C1 segment of cervical spinal cord (tissue), 14 donors: Measurements from ENCODE around the gene KCNQ1OT1.

Experiments
- DNase-seq, 14 donors: peaks; one replicate each; lab custom pipeline; 2025; lab: John Stamatoyannopoulos, UW

Gene KCNQ1OT1

DNA sequence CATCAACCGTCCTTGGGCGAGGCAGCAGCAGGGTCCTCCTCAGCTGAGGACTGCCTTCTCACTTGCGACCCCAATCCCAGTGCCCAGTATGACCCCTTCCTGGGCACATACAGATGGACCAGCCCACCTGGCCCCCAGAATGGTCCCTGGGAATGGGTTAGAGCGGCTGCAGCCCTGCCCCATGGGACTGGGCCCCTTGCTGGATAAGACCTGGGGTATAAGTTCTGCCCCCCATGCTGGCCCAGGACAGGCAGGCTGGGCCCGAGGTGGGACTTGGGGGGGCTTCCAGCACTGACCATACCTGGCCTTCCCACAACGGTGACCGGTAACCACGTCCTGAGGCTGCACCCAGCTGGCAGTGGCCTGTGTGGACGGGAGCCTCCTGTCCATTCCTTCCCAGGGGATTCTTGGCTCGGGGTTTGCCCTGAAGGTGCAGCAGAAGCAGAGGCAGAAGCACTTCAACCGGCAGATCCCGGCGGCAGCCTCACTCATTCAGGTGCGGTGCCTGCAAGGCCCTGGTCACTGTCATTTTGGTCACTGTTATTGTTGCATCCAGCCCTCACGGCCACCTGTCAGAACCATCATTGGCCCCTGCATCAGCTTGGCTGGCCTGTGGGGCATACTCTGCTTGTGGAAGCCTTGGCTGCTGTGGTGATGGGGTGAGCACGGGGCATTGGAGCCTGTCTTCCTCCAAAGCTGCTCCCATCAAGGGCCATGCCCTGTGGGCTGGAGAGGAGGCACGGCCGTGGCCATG is 114.8 kb downstream of the KCNQ1OT1 start:
- no peak for DNase-seq

DNA sequence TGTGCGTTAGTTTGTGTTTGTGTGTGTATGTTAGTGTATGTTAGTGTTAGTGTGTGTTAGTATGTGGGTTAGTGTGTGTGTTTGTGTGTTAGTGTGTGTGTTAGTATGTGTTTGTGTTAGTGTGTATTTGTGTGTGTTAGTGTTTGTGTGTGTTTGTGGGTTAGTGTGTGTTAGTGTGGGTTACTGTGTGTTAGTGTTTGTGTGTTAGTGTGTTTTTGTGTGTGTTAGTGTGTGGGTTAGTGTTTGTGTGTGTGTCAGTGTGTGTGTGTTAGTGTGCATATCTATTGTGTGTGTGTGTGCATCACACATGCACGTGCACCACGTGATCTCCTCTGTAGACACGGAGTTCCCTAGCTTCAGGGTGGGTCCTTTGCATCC is 115.4 kb downstream of the KCNQ1OT1 start:
- DNase-seq: no peak

DNA sequence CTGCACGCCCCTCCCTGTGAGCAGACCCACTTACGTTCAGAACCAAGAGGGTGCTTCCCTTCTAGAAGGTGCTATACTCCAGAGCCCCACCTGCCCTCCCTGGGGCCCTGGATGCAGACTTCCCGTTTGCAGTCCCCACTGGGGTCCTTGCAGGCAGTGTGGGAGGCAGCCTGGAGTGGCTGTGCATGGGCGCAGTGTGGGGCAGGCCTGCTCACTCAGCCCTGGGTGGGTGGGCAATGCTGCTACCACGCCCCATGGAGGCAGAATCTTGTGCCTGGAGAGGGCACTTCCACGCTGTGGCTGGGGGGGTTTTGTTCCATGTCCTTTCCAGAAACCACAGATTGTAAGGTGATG is 116.2 kb downstream of the KCNQ1OT1 start:
- DNase-seq: no peak

DNA sequence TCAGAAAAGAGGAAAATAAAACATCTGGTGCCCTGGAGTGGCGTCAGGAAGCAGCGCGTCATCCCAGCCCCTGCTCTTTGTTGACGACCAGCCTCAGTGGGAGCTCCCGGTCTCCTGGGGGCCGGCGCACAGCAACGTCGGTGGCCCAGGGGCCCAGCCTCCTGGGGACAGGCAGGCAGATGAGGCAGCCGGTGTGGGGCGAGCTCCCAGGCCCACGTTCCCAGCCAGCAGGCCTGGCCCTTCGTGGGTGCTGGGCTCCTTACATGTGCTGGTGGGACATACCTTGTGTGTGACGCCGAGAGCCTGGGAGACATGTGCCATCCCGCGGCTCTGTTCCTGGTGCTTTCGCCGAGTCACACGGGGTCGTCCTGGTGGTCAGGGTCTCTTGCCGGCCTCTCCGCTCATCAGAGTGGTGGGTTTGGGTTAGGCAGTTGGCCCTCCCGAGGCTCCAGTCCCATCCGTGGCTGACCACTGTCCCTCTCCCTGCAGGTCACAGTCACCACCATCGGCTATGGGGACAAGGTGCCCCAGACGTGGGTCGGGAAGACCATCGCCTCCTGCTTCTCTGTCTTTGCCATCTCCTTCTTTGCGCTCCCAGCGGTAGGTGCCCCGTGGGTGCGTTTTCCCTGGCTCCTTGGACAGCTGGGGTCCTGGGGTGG is 116.7 kb downstream of the KCNQ1OT1 start:
- no peak for DNase-seq

DNA sequence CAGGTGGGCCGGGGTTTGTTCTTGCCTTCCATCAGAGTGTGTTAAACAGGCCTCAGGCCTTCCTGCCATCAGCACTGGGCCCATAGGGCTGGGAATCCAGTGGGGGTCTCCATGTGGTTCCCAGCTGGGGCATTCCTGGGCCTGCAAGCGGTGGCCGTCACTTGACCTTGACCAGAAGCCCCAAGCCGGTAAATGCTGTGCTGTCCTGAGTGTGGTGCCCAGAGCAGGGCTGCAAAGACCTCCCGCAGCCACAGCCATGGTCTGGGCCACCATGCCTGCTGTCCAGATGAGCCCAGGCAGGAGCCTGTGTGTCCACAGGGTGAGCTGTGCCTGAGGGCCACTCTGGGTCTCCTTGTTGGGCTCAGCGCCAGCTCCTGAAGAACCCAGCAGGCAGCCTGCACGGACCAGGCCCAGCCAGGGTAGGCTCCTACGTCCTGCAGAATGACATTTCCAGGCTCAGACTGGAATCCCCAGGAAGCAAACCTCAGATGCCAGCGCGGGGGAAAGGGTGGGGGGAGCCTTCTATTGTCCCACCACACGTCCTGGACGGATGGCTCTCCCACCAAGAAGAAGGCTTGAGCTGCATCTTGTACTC is 117.3 kb downstream of the KCNQ1OT1 start:
- no peak for DNase-seq

DNA sequence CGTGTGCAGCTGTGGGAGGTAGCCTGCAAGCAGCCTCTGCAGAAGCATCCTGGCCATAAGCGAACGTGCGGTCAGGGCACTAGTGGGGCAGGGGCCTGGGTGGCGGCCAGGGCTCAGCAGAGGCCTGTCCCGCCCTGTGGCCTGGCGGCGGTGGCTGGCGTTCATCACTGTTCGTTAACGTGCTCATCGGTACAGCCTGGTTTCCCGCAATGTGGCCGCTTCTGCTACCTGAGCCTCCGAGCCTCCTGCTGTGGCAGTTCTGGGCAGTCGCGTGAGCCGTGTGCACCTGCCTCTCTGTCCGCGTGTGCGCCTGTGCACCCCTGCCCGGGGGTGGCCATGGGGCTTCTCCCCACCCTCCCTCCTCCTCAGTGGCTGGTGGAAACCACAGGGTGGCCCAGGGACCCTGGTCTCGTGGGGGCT is 117.9 kb downstream of the KCNQ1OT1 start:
- no peak for DNase-seq

DNA sequence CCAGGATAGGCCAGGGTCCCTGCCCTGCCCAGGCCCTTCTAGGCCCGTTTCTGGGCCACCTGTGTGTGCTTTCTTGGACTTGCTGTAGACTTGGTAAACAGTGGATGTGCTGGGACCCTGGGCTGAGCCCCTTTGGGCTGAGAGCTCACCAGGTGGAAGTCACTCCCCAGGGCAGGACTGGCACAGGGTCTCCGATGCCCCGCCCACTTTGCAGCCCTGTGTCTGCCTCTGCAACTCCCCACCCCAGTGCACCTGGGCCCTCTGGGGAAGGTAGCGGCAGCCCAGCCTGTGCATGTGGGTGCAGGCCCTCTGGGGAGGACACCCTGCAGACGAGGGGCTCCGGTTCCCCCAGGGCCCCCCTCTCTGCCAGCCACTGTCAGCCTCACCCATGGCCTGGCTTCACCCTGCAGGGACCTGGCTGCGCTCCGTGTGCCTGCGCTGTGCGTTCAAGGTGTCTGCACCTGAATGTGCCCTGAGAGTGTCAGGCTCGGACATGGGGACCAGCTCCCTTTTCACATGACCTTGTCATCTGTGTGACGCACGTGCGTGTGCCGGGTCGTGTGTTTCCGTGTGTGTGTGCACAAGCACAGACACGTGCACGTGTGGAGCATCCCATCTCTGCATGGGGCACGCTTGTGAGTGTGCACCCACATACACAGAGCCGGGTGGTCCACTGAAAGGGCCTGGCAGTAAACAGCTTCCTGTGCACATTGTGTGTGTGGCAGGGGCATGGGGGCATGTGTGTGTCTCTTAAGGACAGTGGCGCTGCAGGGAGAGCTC is 118.5 kb downstream of the KCNQ1OT1 start:
- no peak for DNase-seq

DNA sequence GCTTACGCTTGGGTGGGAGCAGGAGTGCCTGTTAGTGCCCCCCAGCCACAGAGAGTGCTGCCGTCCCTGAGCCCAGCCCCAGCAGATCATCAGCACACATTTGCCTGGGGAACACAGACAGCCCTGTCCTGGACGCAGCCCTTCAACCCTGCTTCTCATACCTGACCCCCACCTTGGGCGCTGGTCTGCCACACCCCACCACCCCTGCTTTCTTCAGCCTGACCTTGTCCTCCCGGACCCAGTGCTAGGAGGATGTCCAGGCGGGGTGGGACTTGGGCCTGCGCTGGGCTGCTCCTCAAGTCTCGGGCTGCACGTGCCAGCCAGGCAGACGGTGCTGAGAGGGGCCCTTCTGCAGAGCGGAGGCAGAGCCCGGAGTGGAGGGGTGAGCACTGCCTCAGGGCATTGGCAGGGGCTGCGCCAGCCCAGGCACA is 119.2 kb downstream of the KCNQ1OT1 start:
- no peak for DNase-seq

DNA sequence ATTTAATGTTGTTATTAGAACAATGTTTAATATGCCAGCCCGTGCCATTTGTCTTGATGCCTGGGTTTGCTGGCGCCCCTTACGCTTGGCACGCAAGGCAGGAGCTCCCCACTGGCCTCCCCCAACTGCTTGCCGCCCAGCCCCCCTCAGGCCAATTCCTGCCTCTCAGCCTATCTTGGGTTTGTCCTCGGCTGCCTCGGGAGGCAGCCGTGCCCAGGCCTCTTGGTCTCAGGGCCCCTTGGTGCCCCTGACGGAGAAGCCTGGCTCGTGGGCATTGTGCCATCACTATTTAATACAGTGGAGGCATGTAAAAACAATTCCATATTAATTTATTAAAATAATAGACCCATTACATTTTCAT is 119.8 kb downstream of the KCNQ1OT1 start:
- DNase-seq: no peak

DNA sequence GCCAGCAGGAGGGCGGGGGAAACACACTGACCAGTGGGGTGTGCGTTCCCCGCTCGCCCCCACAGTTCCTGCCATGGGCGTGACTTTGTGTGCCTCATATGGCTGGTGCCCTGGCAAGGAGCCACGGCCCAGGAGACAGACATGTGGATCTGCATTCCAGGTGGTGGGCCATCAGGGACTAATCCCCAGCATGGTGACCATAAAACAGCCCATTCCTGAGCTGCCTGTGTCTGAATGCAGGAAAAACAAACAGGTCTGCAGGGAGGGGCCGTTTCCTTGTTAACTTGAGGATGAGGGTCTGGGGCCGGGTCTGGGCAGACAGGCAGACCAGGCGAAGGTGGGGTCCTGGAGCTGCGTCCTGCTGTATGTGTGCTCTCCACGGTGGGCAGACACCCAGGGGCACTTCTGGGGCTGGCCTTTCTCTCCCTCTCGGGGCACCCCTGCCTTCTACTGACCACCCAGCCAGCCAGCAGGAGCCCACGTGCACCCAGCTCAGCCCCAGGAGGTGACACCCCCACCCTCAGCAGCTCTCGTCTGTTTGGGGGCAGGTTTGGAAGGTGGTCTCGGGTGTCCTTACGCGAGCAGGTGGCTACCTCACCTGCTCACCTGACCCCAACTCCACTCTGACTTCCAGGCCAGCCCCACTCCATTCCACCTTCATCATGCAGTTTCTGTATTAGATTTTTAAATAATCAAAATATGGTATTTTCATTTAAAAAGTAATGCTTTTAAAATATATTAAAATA is 120.3 kb downstream of the KCNQ1OT1 start:
- DNase-seq: no peak

DNA sequence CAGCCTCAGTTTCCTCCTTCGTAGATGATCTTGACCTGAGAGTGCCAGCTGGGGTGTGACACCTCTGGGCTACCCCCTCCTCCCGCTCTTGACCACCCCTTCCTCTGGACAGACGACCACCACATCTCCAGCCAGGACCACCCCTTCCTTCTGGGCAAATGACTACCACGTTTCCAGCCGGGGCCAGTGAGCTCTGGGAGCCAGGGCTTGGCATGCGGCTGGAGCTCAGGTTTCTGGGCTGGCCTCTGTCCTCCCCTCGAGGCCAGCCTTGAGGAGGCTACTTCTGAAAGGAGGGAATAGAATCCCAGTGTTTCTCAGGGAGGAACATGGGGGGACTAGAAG is 120.9 kb downstream of the KCNQ1OT1 start:
- DNase-seq: no peak

DNA sequence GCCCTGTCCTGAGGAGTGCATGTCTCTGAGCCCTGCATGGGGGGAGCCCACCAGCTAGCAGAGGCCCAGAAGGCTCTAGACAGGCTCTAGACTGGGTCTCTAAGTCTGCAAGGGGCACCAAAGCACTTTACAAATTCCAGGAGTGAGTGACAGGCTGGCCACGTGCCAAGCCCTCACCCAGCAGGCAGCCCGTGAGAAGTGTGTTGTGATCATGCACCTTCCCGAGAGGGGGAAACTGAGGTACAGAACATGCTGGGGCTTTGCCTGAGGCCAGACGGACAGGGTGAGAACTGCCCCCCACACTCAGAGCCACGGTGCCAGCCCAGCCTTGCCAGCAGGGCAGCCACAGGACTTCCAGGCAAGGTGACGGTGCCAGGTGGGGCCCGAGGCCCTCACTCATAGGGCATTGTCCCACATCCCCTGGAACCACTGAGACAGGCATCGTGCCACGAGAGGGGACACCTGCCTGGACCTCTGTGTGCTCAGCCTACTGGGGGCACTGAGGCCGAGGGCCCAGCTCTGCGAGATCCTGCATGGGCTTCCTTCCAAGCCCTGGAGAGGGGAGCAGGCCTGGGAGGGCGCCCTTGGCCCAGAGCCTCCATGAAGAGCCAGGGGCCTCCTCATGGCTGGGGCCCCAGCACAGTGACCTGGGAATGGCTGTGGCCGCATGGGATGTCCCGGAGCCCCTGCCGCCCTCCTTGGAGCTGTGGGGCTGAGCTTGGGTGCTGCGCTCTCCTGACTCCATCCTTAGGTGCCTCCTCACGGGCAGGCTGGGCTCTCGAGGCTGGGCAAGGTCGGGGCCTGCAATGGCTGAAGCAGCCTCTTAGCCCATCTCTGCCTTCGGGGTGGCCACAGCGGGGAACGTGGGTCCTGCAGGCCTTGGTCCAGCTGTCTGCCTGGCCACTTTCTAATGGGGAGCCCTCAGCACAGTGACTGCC is 121.5 kb downstream of the KCNQ1OT1 start:
- no peak for DNase-seq

DNA sequence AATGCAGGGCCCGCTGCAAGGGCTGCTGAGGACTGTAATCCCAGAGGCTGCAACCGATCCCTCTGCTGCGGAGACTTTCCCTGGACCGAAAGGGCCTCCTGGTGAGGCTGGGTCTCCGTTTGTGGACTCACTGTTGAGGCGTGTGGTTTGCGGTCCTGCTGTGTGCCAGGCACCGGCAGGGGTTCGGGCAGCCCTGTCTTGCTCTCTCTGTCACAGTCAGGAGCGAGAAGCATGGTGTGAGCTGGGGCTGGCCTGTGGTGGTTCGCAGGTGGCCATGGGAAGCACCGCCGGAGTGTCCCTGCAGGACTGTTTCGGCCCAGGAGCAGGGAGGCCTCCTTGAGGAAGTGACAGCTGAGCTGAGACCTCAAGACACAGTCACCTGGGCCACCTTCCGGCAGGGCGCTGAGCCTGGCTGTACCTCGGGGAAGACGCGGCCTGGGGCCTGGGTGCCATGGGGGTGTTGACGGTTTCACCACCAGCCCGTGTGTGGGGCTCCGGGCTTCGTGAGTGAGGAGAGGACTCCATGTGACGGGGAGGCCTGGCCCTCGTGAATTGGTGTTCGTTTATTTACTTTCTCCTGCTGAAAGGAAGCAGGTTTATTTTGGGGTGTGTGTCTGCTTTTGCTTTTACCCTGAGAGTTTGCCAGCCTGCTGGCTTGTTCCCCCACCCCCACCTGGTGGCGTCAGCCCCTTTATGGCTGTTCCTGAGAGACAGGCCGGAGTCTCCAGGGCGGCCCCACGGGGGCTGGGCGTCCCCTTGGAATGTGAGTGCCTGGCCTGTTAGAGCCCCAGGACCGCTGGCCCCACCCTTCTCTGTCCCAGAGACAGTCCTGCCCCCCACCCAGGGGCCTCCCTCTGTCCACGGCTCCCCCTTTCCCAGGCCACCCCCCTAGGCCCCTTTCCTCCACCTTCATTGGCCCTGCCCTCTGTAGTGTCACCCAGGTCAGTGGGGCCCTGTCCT is 122.5 kb downstream of the KCNQ1OT1 start:
- no peak for DNase-seq

DNA sequence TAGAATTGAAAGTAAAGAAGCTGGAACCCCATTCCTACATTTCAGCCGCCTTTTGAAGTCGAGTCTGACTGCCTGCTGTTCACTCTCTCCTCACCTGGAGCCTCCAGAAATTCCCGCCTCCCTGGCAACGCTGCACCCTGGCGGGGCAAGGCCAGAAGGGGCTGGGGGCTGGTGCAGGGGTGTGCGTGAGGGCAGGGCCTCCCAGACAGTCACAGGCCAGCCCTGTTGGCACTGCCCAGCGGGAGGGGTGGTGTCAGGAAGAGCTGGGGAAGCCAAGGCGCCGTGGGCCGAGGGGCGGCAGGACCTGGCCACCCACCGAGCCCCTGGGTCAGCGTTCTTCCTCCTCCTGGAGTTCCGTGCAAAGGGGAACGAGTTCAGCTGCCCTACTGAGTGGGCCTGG is 123.2 kb downstream of the KCNQ1OT1 start:
- DNase-seq: no peak

DNA sequence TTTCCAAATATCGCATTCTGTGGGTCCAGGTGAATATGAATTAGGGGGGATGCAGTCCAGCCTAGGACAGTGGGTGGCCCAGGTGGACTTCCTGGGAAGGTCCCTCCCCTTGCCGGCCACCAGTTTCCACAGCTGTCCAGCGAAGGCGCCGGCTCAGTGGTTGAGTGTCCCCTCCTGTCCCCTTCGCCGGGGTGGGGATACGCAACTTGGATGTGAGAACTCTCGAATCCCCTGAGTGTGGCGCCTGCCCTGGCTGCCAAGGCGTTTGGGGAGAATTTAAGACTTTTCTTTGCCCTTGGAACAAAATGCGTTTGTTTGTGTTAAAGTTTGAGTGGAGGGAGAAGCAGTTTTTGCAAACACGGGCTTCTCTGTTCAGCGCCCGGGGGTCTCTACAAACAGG is 123.7 kb downstream of the KCNQ1OT1 start:
- DNase-seq: no peak

DNA sequence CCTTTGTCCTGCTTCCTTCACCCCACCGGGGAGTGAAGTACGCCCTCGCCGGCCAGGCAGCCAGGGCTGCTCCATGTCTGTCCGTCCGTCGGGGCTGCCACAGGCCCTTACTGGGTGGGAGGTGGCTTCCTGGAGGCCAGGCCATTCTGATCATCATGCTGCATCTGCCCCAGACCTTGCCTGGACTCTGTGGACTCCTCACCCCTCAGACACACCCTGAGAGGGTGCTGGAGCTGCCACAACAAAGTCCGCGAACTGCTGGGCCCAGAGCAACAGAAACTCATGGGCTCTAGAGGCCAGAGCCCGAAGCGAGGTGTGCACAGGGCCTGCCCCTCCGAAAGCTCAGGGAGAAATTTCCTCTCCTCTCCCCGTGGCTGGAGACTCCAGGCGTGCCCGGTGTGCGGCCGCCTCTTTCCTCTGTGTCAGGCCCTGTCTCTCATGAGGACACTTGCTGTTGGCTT is 124.2 kb downstream of the KCNQ1OT1 start:
- no peak for DNase-seq

DNA sequence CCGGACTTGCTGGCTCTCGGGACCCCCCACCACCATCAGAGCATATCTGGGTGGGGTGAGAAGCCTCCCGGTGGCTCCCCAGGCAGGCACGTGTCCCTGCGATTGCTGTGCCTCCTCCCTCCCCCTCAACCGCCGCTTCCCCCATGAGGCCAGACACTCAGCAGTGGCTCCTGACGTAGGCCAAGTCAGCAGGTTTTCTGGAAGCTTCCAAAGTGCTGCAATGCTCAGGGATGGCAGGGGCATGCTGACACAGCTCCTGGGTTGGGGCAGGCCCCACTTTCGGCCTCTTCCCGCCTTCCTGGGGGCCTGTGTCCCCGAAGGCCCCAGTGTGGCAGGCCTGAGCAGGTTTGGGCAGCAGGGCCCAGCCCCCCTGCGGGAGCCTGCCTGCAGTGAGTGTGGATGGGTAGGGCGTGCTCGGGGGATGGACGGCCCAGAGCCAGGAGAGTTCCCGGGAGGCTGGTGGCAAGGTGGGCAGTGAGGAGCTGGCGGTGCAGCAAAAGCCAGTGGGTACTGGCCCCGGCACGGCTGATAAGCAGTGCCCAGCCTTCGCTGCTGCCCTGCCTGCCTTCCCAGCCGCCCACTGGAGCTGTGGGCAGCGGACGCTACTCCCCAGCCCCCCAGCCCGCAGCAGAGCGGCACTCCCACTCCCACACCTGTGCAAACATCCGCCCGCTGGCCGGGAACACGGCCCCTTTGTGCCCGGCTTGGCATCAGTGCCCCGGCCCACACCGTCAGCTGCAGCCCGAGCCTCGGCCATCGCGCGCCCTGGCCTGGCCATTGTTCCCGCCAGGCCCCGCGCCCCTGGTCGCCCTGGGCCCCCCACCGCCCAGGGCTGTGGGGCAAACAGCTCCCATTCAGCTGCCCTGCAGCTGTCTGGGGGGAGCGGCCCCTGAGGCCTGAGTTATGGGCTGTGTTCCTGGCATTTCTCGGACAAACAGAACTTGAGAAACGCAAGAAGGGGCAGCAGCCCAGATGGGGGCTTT is 125.0 kb downstream of the KCNQ1OT1 start:
- peak in 6 of 14 donors; percentile 13 to 64 (median 20) for DNase-seq

DNA sequence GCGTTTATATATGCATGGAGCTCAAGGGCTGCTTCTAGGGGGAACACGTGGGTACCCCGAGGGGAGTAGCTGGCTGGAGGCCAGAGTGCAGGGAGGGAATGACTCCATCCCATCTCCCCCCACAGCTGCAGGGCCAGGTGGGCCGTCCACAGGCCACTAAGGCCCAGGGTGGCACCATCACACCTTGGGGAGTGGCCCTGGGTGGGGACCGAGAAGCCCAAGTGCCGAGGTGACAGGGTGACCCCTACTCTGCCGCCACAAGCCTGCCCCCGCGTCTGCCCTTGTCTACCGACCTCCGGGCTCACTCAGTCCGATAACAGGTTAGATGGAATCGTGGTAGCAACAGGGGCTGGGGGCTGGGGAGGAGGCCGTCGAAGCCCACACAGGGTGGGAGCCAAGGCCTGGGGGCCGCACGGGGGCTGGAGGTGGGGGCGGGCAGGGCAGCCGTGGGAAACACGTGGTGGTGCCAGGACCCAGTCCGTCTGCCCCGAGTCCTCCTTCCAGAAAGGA is 125.7 kb downstream of the KCNQ1OT1 start:
- DNase-seq: no peak
